DOHH2 (cell line): ENCODE results near the gene SVIL.

Experiments
- EZH2phosphoT487 ChIP-seq: fragments of 200-600 bp; sonication (generic); IDR thresholded peaks from 2 replicates; pipeline ENCODE4 v1.6.1; 2017; ENCODE audit warnings: borderline replicate concordance, mild to moderate bottlenecking, antibody characterized with exemption, low read length, moderate library complexity, mixed read lengths
- TF ChIP-seq, protein P1 (sequence below): fragments of 200-600 bp; sonication (generic); IDR thresholded peaks from one replicate; pipeline ENCODE4 v1.5.1; 2014; ENCODE audit warnings: antibody characterized with exemption, mild to moderate bottlenecking, low read depth, low read length; ENCODE audit not compliant: poor library complexity, severe bottlenecking

DNA sequence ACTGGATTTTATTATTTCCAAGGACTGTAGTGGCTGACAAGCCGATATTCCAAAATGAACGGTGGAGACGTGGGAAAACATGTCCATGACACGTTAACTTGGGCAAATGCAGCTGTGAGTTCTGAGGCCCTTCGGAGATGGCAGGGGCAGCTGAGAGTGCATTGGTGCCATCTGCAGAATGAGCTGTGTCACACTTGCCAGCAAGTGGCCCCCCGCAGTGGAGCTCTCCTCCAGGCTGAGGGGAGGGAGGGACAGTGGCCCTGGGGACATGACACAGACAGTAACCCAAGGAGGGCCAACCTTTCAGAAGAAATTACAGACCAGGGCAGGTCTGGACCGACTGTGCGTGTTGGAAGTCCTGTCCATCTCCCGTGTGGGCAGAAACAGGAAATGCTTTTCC is 139.4 kb downstream of the SVIL start:
- TF ChIP-seq, protein P1, sequence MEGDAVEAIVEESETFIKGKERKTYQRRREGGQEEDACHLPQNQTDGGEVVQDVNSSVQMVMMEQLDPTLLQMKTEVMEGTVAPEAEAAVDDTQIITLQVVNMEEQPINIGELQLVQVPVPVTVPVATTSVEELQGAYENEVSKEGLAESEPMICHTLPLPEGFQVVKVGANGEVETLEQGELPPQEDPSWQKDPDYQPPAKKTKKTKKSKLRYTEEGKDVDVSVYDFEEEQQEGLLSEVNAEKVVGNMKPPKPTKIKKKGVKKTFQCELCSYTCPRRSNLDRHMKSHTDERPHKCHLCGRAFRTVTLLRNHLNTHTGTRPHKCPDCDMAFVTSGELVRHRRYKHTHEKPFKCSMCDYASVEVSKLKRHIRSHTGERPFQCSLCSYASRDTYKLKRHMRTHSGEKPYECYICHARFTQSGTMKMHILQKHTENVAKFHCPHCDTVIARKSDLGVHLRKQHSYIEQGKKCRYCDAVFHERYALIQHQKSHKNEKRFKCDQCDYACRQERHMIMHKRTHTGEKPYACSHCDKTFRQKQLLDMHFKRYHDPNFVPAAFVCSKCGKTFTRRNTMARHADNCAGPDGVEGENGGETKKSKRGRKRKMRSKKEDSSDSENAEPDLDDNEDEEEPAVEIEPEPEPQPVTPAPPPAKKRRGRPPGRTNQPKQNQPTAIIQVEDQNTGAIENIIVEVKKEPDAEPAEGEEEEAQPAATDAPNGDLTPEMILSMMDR = no peak
- no peak for TF ChIP-seq EZH2phosphoT487
